ENCODE results near the gene PDE6G.
"Not testable (repeated sequence)": the region's sequence is repeated elsewhere in the genome, so short reads cannot be mapped to it uniquely, and the experiment has no call there.

PDE6G gene

DNA sequence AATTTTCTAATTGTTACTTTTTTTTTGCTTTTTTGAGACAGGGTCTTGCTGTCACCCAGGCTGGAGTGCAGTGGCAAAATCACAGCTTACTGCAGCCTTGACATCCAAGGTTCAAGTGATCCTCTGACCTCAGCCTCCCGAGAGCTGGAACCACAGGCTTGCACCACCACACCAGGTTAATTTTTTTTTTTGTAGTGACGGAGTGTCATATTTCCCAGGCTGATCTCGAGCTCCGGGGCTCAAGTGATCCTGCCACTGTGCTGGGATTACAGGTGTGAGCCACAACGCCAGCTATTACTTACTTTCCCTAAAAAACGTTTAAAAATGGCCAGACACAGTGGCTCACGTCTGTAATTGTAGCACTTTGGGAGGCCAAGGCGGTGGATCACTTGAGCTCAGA lies 26.1 kb downstream of the PDE6G start:
- DNase-seq, result no peak

DNA sequence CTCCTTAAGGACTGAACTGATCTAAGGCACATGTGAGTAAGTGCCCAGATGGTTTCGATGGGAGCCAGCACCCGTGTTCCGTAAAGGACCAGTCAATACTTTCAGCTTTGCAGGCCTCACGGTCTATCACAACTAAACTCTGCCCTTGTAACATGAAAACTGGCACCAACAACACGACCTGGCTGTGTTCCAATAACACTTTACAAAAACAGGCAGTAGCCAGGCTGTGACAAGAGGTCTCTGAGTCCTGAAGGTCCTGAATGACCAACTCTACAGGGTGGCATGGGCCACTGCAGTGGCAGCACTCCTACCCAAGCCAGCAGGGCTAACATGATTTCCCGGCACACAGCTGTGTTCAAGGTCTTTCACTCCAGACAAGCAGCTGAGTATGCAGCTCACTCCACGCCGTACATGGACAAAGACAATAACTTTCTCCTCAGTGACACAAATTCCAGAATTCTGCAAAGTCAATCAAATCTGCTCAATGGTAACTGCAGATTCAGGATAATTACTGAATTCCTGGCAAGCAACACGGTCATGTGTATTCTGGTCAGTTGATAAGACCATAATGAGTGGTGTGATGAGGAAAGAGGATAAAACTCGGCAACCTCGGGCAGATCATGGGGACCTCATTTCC lies 34.7 kb downstream of the PDE6G start:
- DNase-seq, result no peak

DNA sequence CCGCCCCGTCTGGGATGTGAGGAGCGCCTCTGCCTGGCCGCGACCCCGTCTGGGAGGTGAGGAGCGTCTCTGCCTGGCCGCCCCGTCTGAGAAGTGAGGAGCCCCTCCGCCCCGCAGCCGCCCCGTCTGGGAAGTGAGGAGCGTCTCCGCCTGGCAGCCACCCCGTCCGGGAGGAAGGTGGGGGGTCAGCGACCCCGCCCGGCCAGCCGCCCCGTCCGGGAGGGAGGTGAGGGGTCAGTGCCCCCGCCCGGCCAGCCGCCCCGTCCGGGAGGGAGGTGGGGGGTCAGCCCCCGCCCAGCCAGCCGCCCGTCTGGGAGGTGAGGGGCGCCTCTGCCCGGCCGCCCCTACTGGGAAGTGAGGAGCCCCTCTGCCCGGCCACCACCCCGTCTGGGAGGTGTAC lies 38.0 kb downstream of the PDE6G start:
- not testable (repeated sequence) for DNase-seq

DNA sequence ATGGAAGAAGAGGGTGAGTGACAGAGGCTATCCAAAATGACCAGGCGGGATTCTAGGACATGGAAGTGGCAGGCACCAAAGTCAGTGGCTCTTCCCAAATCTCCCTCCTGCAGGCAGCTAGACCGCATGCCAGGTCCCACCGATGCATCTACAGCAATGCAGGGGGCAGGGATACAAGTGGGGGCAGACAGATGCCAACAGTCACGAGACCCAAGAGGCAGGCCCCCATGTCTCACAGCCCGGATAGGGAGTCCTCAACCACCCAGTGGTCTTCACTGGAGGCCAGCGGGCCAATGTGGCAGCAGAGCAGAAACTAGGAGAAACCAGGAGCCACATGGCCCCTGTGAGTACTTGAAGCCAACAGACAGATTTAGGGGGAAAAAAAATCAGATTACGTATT lies 39.5 kb downstream of the PDE6G start:
- DNase-seq, result no peak

DNA sequence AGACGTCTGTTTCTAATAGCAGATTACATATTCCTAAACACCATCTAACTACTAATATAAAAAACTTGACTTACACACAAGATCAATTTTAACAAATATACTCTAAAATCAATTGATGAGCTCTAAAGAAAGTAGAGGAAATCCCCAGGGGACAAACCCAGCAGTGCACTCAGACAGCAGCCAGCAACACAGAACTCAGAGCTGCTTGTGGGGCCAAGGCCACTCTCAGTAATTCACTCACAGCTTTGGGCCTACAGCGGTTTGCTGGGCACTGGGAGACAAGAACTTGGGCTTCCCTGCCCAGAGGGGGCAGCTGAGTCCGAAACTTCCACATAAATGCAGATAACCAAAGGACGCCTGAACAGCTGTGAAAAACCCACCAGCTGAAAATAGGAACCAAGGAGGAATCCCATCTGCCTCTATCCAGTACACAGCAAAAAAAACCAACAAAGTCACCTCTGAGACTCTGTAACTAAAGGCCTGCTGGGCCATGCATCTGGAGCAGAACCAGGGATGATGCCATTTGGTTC lies 40.9 kb downstream of the PDE6G start:
- DNase-seq, result no peak

DNA sequence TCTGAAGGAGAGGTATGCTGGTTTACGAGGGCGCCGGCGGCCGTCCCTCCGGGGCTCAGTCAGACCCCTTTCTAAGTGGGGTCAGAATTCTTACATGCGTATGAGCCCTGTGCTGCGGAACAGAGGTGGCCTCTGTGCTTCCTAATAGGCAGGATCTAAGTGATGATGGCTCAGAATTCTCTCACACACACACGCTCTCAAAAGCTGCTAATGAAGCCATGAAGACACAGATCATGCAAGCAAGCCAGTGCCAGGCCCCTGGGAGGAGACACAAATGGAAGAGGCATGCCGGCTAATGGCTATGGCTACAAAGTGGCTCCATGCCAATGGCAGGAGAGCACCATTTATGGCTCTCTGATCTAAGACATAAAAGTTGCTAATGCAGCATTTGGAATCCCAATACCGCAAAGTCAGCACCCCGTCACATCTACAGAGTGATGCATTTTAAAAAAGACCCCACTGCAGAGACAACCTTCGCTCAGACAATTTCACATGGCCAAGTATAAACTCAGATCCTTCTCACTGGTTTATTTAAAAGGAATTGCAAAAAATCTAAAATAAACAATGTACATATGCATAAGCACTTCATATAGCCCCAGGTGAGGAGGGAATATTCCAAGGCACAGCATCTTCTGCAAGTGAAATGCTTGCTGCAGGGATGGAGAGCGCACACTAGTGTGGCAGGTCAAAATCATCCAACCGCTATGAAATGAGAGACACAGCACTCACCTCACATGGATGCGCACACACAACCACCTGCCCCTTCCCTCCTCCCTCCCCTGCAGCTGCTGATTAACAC lies 44.0 kb downstream of the PDE6G start:
- no peak for DNase-seq

DNA sequence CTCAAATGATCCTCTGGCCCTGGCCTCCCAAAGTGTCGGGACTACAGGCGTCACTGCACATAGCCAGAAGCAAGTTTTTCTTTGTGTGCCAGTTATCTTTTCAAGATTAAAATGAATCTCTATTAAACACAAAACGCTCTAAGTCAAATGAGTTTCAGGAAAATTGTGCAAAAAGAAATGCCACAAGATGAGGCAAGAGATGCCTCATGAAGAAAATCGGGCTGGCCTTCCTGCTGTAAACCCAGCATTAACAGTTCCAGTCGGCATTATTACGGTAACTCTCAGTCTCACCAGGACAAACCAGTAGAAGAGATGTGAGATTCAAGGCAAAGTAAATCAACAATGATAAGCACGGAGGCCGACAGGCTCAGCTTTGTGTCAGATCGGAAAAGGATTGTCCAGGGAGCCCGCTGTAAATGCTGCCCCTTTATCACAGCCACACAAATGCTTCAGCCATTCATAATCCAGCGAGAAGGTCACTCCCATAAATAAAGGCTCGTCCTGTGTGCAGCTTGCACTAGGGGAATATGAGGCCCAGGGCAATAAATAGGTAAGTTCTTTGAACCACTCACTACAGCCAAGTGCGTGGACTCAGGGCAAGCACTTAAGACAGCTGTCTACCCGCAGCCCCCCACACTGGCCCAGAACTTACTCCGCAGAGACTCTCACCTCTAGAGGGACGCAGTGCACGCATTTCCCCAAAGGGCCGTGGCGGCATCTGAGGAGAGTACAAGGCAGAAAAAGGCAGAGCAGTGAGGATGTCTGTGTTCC lies 46.6 kb downstream of the PDE6G start:
- DNase-seq, result no peak

DNA sequence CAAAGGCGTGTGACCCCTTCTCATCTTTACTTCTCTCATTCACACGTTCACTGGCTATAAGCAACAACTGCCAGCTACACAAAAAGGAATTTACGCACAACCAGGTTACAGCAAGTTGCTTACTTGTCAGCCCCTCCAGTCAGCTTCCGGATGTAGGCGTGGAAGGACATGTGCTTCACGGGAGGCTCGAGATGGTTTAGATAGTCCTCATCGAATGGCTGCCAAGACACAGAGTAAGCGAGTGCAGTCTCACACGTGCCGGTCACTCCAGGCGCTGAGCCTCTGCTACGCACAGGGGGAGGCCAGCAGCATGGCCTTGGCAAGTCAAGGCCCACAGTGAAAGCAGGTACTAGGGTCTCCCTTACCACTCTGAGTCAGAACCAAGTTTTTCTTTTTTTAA lies 47.7 kb downstream of the PDE6G start:
- DNase-seq, result no peak

DNA sequence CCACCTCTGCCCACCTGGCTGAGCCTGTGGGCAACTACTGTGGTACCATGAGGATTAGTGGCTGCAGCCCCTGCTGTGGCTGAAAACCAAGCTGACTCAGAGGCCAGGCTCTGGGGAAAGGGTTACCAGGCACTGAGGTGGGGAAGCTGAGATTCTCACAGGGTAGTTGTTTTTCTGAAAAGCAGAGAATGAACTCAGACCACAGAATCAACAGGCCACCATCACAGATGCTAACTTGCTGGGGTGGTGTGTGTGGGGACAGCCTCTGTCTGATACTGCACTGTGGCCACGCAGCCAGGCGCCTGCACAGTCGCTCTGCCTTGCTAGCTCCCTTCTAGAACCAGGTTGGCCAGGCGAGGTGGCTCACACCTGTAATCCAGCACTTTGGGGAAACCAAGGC lies 48.3 kb downstream of the PDE6G start:
- DNase-seq, result no peak

DNA sequence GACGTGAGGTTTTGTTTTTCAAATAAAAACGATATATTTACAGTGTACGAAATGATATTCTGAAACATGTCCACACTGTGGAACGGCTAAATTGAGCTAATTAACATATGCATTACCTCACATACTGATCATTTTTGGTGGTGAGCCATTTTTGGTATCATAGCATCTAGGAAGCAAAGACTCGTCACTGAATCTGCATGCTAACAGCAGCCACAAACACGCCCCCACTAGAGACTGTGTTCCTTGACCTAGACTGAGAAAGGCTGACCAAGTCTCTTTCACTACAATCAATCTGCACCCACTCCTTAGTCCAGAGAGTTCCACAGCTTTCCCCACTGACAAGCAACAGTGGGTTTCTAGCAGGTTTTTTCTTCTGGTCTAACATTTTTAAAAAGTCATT lies 48.9 kb downstream of the PDE6G start:
- no peak for DNase-seq

DNA sequence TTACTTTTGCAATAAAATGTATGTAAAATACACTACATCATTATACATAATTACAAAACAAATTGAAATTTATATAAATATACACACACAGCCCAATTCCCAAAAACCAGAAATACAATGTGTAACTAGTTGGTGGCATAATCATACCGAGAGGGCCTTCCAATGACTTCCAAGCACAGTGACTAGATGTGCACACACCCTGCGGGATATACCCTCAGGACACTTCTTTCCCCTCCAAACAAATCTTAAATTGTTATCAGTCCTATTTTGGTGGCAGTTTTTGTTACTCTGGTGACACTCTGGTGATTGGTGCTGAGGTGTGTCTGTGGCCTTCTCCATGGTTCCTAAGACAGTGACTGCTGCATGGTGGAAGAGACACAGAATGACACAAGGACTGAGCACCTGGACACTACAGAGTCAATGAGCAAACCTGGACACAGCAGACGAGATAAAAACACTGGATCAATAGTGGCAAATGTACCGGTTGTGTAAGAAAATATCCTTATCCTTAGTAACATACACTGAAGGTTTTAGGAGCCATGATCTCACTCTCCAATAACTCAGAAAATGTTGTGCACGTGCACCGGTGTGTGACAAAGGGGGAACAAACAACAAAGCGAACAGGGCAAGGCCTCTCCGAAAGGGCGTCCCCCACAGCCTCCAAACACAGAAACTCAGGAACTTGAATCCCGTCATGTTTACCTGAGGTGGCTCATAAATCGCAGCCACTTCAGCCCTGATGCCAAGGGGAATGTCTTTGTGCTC lies 52.3 kb downstream of the PDE6G start:
- DNase-seq, result no peak

DNA sequence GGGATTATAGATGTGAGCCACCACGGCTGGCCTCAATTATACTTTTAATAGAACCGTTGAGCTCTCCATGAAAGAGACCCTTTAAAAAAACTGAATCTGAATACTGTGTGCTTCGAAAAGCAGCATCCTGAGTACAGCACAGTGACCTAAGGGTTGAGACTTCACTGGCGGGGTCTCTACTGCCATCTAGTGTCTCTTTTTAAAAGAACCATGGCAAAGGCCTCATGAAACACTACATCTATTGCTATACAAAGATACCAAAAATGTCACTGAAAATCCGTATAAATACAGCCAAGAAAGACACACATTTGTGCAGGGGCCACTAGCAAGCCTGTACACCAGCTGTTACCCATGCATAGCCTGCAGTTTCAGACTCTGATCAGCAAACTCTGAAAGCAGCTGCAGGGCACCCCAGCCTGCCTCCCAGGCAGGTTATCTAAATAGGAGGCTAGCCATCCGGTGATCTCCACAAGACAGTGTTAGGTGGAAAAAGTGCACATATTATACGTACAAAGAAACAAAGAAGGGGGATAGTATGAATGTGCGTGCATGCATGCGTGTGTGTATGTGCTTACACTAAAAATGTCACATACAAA lies 54.7 kb downstream of the PDE6G start:
- DNase-seq, result peak; percentile 72

Measured in CD4-positive, alpha-beta T cell treated with Interleukin-10 for 1 hour (primary cell).